ENCODE data around the gene RPTOR.

DNA sequence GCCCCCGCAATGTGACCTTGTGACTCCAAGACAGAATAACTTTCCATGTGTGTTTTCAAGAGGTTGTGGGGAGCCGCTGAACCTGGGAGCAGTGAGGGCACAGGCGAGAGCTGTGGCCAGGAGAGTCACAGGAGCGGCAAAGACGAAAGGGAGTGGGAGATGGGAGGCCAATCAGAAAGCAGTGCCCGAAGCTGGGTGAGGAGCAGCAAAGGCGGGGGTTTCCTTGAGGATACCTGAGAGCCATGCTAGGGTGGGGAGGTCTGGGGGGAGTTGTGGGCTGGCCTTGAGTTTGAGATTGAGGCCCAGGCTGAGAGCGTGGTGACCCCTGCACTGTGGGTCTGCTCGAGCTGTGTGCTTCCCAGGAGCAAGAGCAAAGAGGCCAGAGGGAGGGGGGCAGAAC lies 45.1 kb upstream of the RPTOR start:
- TF ChIP-seq, protein P1, sequence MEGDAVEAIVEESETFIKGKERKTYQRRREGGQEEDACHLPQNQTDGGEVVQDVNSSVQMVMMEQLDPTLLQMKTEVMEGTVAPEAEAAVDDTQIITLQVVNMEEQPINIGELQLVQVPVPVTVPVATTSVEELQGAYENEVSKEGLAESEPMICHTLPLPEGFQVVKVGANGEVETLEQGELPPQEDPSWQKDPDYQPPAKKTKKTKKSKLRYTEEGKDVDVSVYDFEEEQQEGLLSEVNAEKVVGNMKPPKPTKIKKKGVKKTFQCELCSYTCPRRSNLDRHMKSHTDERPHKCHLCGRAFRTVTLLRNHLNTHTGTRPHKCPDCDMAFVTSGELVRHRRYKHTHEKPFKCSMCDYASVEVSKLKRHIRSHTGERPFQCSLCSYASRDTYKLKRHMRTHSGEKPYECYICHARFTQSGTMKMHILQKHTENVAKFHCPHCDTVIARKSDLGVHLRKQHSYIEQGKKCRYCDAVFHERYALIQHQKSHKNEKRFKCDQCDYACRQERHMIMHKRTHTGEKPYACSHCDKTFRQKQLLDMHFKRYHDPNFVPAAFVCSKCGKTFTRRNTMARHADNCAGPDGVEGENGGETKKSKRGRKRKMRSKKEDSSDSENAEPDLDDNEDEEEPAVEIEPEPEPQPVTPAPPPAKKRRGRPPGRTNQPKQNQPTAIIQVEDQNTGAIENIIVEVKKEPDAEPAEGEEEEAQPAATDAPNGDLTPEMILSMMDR (IDR thresholded peaks at IDR 0.05; ENCODE audit: poor library complexity, severe bottlenecking) = no peak
- TF ChIP-seq POLR2AphosphoS5 (IDR thresholded peaks at IDR 0.05) (no peak), EP300 (conservative IDR thresholded peaks at IDR 0.05; ENCODE audit: poor library complexity, severe bottlenecking) (no peak), EZH2 (IDR thresholded peaks at IDR 0.05; ENCODE audit: borderline replicate concordance, insufficient read depth, low read length, poor library complexity, severe bottlenecking) (no peak), MXI1 (conservative IDR thresholded peaks at IDR 0.05; ENCODE audit: poor library complexity, severe bottlenecking) (no peak), RAD21 (conservative IDR thresholded peaks at IDR 0.05) (no peak)
